ENCODE results near the gene ANKH.

Gene ANKH

DNA sequence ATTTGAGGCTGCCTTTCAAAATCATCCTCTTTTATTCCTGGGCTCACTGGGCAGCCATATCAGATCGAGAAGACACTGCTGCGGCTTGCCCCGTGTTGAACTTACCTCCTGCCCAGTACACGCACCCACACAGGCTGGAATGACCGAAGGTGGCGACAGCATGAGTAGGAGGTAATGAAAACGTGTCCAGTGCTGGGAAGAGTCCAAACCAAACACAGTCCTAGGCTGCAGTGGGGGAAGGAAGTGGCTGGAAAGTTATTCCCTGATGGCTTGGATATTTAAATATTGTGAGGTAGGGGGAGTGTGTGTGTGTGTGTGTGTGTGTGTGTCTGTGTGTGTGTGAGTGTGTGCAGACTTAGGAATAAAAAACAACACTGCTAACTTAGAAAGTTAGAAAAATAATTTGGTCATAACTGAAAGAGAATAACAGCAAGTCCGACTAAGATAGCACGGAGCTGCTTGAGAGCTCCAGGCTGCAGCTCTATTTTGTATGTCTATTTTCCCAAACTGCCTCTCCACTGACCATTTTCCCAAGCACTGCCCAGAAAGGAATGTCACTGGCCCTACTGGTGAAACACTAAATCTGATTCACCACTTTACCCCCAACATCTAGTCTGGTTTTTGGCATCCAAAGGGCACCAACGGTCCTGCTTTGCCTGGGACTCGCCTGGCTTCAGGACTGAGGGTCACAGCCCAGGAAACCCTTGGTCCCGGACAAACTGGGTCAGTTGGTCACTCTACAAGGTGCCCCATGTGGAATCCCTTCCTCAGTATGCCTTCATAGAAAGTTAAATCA, 41.2 kb downstream of the ANKH start:
- H3K79me2 ChIP-seq (ENCODE audit: insufficient read depth, low read length) = peaks cover 63% of the 10 kb centered on the region
- peaks cover 7% of the 10 kb centered on the region for H4K20me1 ChIP-seq (ENCODE audit: insufficient read depth, low read length, poor library complexity, severe bottlenecking)
- H3K4me1 ChIP-seq (ENCODE audit: insufficient read depth, low read length, poor library complexity, severe bottlenecking) = peaks cover 5% of the 10 kb centered on the region
- H3K9me3 ChIP-seq (ENCODE audit: insufficient read depth, low read depth, low read length) = no peaks in the 10 kb centered on the region
- H3K9me2 ChIP-seq (replicated peaks; ENCODE audit: low read depth, low read length) = no peaks in the 10 kb centered on the region
- H3K4me3 ChIP-seq (ENCODE audit: low read length, poor library complexity, severe bottlenecking) = no peak overlapping the region
- no peaks in the 10 kb centered on the region for H3K36me3 ChIP-seq (ENCODE audit: insufficient read depth, low read length)
- no peaks in the 10 kb centered on the region for H3F3A ChIP-seq (ENCODE audit: low read depth)
- H2AFZ ChIP-seq (ENCODE audit: low read length) = no peak overlapping the region
- H3K9ac ChIP-seq (ENCODE audit: low read depth, low read length, poor library complexity, severe bottlenecking) = no peak overlapping the region
- TF ChIP-seq, protein P1, sequence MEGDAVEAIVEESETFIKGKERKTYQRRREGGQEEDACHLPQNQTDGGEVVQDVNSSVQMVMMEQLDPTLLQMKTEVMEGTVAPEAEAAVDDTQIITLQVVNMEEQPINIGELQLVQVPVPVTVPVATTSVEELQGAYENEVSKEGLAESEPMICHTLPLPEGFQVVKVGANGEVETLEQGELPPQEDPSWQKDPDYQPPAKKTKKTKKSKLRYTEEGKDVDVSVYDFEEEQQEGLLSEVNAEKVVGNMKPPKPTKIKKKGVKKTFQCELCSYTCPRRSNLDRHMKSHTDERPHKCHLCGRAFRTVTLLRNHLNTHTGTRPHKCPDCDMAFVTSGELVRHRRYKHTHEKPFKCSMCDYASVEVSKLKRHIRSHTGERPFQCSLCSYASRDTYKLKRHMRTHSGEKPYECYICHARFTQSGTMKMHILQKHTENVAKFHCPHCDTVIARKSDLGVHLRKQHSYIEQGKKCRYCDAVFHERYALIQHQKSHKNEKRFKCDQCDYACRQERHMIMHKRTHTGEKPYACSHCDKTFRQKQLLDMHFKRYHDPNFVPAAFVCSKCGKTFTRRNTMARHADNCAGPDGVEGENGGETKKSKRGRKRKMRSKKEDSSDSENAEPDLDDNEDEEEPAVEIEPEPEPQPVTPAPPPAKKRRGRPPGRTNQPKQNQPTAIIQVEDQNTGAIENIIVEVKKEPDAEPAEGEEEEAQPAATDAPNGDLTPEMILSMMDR (conservative IDR thresholded peaks at IDR 0.05; ENCODE audit: low read length) = no peak
- TF ChIP-seq EZH2phosphoT487 (IDR thresholded peaks at IDR 0.05; ENCODE audit: borderline replicate concordance) = no peak
- H3K4me2 ChIP-seq (ENCODE audit: low read depth, low read length, poor library complexity, severe bottlenecking) = no peak overlapping the region
- H3K27me3 ChIP-seq (ENCODE audit: insufficient read depth, low read length, poor library complexity, severe bottlenecking) = no peaks in the 10 kb centered on the region

DNA sequence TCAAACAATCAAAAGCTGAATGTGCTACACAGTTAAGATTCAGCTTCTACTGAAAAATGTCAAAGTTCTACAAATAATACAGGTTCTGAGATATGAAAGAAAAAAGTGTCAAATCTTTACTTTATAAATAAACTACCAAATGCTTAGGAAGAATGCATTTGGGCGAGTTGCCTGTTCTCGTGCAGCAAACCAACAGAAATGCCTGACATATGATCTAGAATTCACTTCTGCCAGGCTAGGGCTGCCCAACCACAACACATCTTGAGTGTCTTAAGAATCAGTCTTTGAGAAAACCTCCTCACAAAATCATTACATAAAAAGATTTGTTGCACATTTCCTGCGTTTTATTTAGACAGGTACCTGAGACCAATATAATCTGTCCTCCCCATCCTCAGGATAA, 42.2 kb downstream of the ANKH start:
- Histone ChIP-seq H3K4me1 (ENCODE audit: insufficient read depth, low read length, poor library complexity, severe bottlenecking) (no peaks in the 10 kb centered on the region), H3K79me2 (ENCODE audit: insufficient read depth, low read length) (peaks cover 63% of the 10 kb centered on the region), H3K9ac (ENCODE audit: low read depth, low read length, poor library complexity, severe bottlenecking) (no peak overlapping the region)

GRCh38 chr5:14826714-14827113, 44.9 kb downstream of the ANKH start:
- peaks cover 8% of the 10 kb centered on the region for H4K20me1 ChIP-seq (ENCODE audit: insufficient read depth, low read length, poor library complexity, severe bottlenecking)
- H3K79me2 ChIP-seq (ENCODE audit: insufficient read depth, low read length) = peaks cover 42% of the 10 kb centered on the region
- no peaks in the 10 kb centered on the region for H3K36me3 ChIP-seq (ENCODE audit: insufficient read depth, low read length)
- no peaks in the 10 kb centered on the region for H3K9me3 ChIP-seq (ENCODE audit: insufficient read depth, low read depth, low read length)
- H2AFZ ChIP-seq (ENCODE audit: low read length) = no peak overlapping the region
- H3K9me2 ChIP-seq (replicated peaks; ENCODE audit: low read depth, low read length) = no peaks in the 10 kb centered on the region
- no peak overlapping the region for H3K4me3 ChIP-seq (ENCODE audit: low read length, poor library complexity, severe bottlenecking)
- TF ChIP-seq, protein P1 (conservative IDR thresholded peaks at IDR 0.05; ENCODE audit: low read length) = no peak
- TF ChIP-seq EZH2phosphoT487 (IDR thresholded peaks at IDR 0.05; ENCODE audit: borderline replicate concordance) = no peak
- no peaks in the 10 kb centered on the region for H3K27me3 ChIP-seq (ENCODE audit: insufficient read depth, low read length, poor library complexity, severe bottlenecking)
- no peaks in the 10 kb centered on the region for H3F3A ChIP-seq (ENCODE audit: low read depth)
- no peak overlapping the region for H3K4me2 ChIP-seq (ENCODE audit: low read depth, low read length, poor library complexity, severe bottlenecking)
- H3K4me1 ChIP-seq (ENCODE audit: insufficient read depth, low read length, poor library complexity, severe bottlenecking) = peaks cover 6% of the 10 kb centered on the region
- H3K9ac ChIP-seq (ENCODE audit: low read depth, low read length, poor library complexity, severe bottlenecking) = no peak overlapping the region

More for the DNA sequence above, 42.2 kb downstream of the ANKH start:
- no peaks in the 10 kb centered on the region for H3K36me3 ChIP-seq (ENCODE audit: insufficient read depth, low read length)
- no peak for TF ChIP-seq EZH2phosphoT487 (IDR thresholded peaks at IDR 0.05; ENCODE audit: borderline replicate concordance)
- TF ChIP-seq, protein P1 (conservative IDR thresholded peaks at IDR 0.05; ENCODE audit: low read length) = no peak
- H4K20me1 ChIP-seq (ENCODE audit: insufficient read depth, low read length, poor library complexity, severe bottlenecking) = peaks cover 7% of the 10 kb centered on the region
- H3K27me3 ChIP-seq (ENCODE audit: insufficient read depth, low read length, poor library complexity, severe bottlenecking) = no peaks in the 10 kb centered on the region
- no peak overlapping the region for H2AFZ ChIP-seq (ENCODE audit: low read length)
- no peak overlapping the region for H3K4me3 ChIP-seq (ENCODE audit: low read length, poor library complexity, severe bottlenecking)
- no peaks in the 10 kb centered on the region for H3F3A ChIP-seq (ENCODE audit: low read depth)
- H3K4me2 ChIP-seq (ENCODE audit: low read depth, low read length, poor library complexity, severe bottlenecking) = no peak overlapping the region
- H3K9me2 ChIP-seq (replicated peaks; ENCODE audit: low read depth, low read length) = no peaks in the 10 kb centered on the region
- no peaks in the 10 kb centered on the region for H3K9me3 ChIP-seq (ENCODE audit: insufficient read depth, low read depth, low read length)
